Heart right ventricle (tissue), 16 donors: ENCODE measurements around the gene ABHD1. TPM values are rescaled to one million over a fixed set of nuclear protein-coding genes. Genes with fewer than 3 reads are reported as not detected.

ENCODE experiments used
- ATAC-seq, 8 donors: fragments of 200-7000 bp; cut with Tn5 transposase; one replicate each; pipeline ENCODE4 v1.9.1; 2020; ENCODE audit warnings: mild to moderate bottlenecking in 8 of 8, moderate library complexity in 8 of 8, moderate number of reproducible peaks in 1 of 8
- DNase-seq, 2 donors: peaks; one replicate each; pipeline ENCODE4 v3.0.0-alpha.2; 2020
- H3K27ac ChIP-seq, 10 donors: fragments of 200-600 bp; sonication (generic) in 2 of 10; one replicate each; pipeline versions ENCODE4 v1.5.0 to v1.8.0; 2020 to 2022; ENCODE audit warnings: mild to moderate bottlenecking in 3 of 10
- H3K27me3 ChIP-seq, 7 donors: fragments of 200-600 bp; one replicate each; pipeline ENCODE4 v1.8.0; 2021 to 2022; ENCODE audit warnings: mild to moderate bottlenecking in 2 of 7
- H3K36me3 ChIP-seq, 9 donors: fragments of 200-600 bp; sonication (generic) in 1 of 9; one replicate each; pipeline versions ENCODE4 v1.5.0 to v1.8.0; 2020 to 2022; ENCODE audit warnings: mild to moderate bottlenecking in 2 of 9
- H3K4me1 ChIP-seq, 9 donors: fragments of 200-600 bp; sonication (generic) in 1 of 9; one replicate each; pipeline versions ENCODE4 v1.5.0 to v1.8.0; 2020 to 2022; ENCODE audit warnings: mild to moderate bottlenecking in 4 of 9
- H3K4me3 ChIP-seq, 10 donors: fragments of 200-600 bp; sonication (generic) in 2 of 10; one replicate each; pipeline versions ENCODE4 v1.5.0 to v1.8.0; 2020 to 2022; ENCODE audit warnings: mild to moderate bottlenecking in 7 of 10, moderate library complexity in 2 of 10
- H3K9me3 ChIP-seq, 11 donors: fragments of 200-600 bp in 10 of 11; sonication (generic) in 2 of 11; one replicate each; pipeline versions ENCODE4 v1.5.0 to v1.8.0; 2013 to 2022; ENCODE audit warnings: mild to moderate bottlenecking in 2 of 11, control low read depth in 1 of 11, moderate library complexity in 1 of 11
- WGBS, 2 donors: extraction: QIAGEN DNeasy Blood & Tissue Kit; methylation state at CpG; one replicate each; pipeline ENCODE4 v1.1.7; 2013; ENCODE audit warnings: inconsistent platforms in 1 of 2; 5-methylcytosine and 5-hydroxymethylcytosine counted together
- intact Hi-C, 10 donors: fragments of 100-400 bp; cut with DNase I; formaldehyde crosslinking; loops; one replicate each; pipeline versions ENCODE4 v1.11.1 to v1.14.2; 2022
- polyA plus RNA-seq, 2 donors: library from polyadenylated mRNA; stranded (reverse); fragments of 200-250 nt; gene quantifications; one replicate each; pipeline ENCODE4 v1.2.3, GENCODE V29; 2013
- total RNA-seq, 10 donors: library from RNA; stranded (reverse); fragmentation: NEBNext Ultra II Directional in 3 of 10; extraction: Animal tissue kit (Norgen Biotek cat#: 25700) in 3 of 10; gene quantifications; one replicate each; pipeline versions ENCODE4 v1.2.1 to v1.2.4, GENCODE V29; 2021 to 2023
- TF ChIP-seq, protein P1 (sequence below), 9 donors: fragments of 200-600 bp; sonication (generic) in 2 of 9; IDR thresholded peaks; one replicate each; pipeline versions ENCODE4 v1.5.0 to v1.8.0; 2021 to 2022; ENCODE audit warnings: antibody characterized with exemption in 9 of 9, mild to moderate bottlenecking in 5 of 9, moderate library complexity in 1 of 9
- donor health status: Arrhythmogenic right ventricular cardiomyopathy.
- donor health status: ischemic (EF 13 %, LVEDD 7.1; RV severe dilation, severe dysfunction).
- donor health status: healthy with polysubstance abuse.
- donor health status: DM: no; HTN: yes; CAD: no.
- donor health status: DM: no; HTN: no; CAD: no.
- donor health status: ischemic (EF 25% LVEDD 6.9; RV normal size, moderate dysfunction).
- donor health status: ischemic (EF 25% LVEDD 5.7; RV mildly dilated, moderate dysfunction).
- donor health status: healthy.
- donor health status: DM: yes; HTN: yes; CAD: no.
- donor health status: Ischemic cardiomyopathy.
- donor health status: ischemic (EF 35%, LVEDD 5.7; RV mildly dilated, moderate dysfunction).
- donor health status: nonischemic (EF 11% LVEDD 7.7; RV severe dilation, severe dysfunction).
- donor health status: DM: yes; HTN: yes; CAD: no.
- donor health status: PGD.
- donor health status: ischemic (EF 29% LVEDD 5.4; RV normal size, mild dysfunction).
- donor health status: nonischemic (EF 23%, LVEDD 6.1; RV moderate dilation, normal function).

ABHD1 gene
- total and polyA plus RNA-seq, 12 donors, result 0.29 to 12.1 (median 2.5) TPM

DNA sequence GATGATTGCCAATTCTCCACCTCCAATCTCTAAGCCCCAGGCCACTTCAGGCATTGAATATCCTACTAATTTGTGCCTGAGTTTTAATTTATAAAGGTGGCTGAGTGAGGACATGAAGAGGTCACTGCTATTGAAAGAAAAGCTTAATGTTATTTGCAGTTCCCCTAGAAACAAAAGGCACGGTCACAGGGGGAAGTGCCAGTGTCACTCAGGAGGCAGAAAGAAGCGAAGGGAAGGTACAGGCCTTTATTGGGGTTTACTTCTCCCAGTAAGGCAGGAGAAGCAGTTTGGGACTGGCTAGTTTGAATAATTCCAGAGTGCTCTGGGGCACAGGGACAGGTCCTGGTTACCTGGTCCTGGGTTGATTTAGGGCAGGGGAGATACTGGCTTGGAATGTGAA is 1.7 kb upstream of the ABHD1 start:
- DNase-seq, result no peak
- no peak overlapping the region for H3K4me3 ChIP-seq
- H3K27ac ChIP-seq, result no peak overlapping the region
- intact Hi-C loops, result no loop called here
- no peaks in the 10 kb centered on the region for H3K9me3 ChIP-seq
- H3K27me3 ChIP-seq, result peaks cover 3 to 32% (median 27%) of the 10 kb centered on the region in 7 donors
- WGBS, 2 donors, result 78 to 81% methylated on average over 2 of the region's 2 CpGs
- H3K36me3 ChIP-seq, result no peaks in the 10 kb centered on the region
- peaks cover 4 to 30% (median 15%) of the 10 kb centered on the region in 9 donors for H3K4me1 ChIP-seq
- TF ChIP-seq, protein P1, sequence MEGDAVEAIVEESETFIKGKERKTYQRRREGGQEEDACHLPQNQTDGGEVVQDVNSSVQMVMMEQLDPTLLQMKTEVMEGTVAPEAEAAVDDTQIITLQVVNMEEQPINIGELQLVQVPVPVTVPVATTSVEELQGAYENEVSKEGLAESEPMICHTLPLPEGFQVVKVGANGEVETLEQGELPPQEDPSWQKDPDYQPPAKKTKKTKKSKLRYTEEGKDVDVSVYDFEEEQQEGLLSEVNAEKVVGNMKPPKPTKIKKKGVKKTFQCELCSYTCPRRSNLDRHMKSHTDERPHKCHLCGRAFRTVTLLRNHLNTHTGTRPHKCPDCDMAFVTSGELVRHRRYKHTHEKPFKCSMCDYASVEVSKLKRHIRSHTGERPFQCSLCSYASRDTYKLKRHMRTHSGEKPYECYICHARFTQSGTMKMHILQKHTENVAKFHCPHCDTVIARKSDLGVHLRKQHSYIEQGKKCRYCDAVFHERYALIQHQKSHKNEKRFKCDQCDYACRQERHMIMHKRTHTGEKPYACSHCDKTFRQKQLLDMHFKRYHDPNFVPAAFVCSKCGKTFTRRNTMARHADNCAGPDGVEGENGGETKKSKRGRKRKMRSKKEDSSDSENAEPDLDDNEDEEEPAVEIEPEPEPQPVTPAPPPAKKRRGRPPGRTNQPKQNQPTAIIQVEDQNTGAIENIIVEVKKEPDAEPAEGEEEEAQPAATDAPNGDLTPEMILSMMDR (IDR thresholded peaks at IDR 0.05), result no peak
- no peak for ATAC-seq

DNA sequence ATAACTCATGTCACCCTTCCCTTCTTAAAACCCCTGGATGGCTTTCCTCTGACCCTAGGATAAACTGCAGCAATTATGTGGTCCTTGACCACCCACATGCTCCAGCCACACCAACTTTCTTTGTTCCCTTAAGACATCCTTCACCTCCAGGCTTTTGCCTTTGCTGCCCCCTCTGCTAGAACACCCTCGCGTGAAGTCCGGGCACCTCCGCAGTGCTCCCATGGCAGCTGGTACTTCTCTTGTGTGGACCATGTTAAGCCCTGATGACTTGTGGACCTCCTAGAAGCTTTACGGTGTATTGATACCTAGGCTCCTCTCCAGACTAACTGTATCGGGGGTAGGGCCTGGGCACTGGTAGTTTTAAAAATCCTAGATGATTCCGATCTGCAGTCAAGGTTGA is 824 bp upstream of the ABHD1 start:
- Histone ChIP-seq H3K9me3 (no peaks in the 10 kb centered on the region), H3K4me1 (peaks cover 4 to 30% (median 15%) of the 10 kb centered on the region in 9 donors), H3K4me3 (peak overlapping the region in 6 of 10 donors; percentile 68 to 85 (median 70)), H3K27ac (peak overlapping the region in 5 of 10 donors; percentile 65 to 81 (median 73)), H3K27me3 (peaks cover 3 to 23% (median 18%) of the 10 kb centered on the region in 7 donors), H3K36me3 (no peaks in the 10 kb centered on the region)
- TF ChIP-seq, protein P1 (IDR thresholded peaks at IDR 0.05), result no peak
- intact Hi-C loops, result no loop called here
- 90 to 94% methylated on average over 7 of the region's 7 CpGs for WGBS, 2 donors
- no peak for DNase-seq
- no peak for ATAC-seq

DNA sequence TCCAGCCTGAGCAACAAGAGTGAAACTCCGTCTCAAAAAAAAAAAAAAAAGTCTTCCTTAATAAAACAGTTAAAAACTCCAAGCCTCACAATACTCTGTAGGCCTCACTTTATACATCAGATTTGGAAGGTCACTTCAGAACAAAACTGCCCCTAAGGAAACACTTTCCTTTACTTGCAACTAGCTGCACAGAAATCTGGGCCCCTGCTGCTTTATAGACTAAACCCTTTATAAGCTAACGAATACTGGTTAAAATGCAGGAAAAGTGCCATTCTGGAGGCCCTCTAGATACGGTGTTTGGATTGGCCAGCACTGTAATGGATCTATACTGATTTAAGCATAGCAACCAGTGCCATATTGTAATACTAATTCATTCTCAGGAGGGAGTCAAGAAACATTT is 1.5 kb downstream of the ABHD1 start:
- DNase-seq, result no peak
- Histone ChIP-seq H3K4me1 (peaks cover 0 to 20% (median 10%) of the 10 kb centered on the region in 9 donors), H3K36me3 (peaks cover 0 to 12% (median 4%) of the 10 kb centered on the region in 9 donors), H3K4me3 (no peak overlapping the region), H3K9me3 (no peaks in the 10 kb centered on the region), H3K27ac (no peak overlapping the region), H3K27me3 (peaks cover 0 to 1% (median 0%) of the 10 kb centered on the region in 7 donors)
- TF ChIP-seq, protein P1 (IDR thresholded peaks at IDR 0.05), result no peak
- 91 to 97% methylated on average over 3 of the region's 3 CpGs for WGBS, 2 donors
- intact Hi-C loops, result no loop called here
- no peak for ATAC-seq

DNA sequence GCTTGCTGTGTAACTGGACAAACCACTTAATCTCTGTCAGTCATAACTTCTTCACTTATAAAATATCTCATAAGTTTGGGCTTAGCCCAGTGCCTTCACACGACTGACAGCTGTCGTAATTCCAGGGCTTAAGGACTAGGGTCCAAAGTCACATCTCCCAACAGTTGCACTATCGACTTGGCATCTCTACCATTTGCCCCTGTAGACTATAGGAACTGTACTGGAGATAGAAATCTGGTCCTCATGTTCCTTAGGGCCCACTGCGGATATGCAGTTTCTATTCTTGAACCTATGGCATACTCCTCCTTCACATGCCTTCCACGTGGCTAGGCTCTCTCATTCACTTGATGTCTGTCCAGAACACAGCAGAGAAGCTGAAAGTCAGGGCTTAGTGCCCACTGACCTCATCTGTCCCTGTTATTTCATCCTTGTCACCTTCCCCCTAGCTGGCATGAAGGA is 2.7 kb downstream of the ABHD1 start:
- peak overlapping the region in 4 of 10 donors; percentile 9 to 55 (median 12) for H3K27ac ChIP-seq
- no peaks in the 10 kb centered on the region for H3K27me3 ChIP-seq
- peaks cover 0 to 24% (median 16%) of the 10 kb centered on the region in 9 donors for H3K36me3 ChIP-seq
- intact Hi-C loops, result no loop called here
- WGBS, 2 donors, result 32 to 37% methylated on average over 5 of the region's 5 CpGs
- no peak overlapping the region for H3K4me3 ChIP-seq
- ATAC-seq (peak in 7 of 8 donors; percentile 44 to 75 (median 49)), DNase-seq (peak in 1 of 2 donors; percentile 38)
- peaks cover 0 to 20% (median 10%) of the 10 kb centered on the region in 9 donors for H3K4me1 ChIP-seq
- TF ChIP-seq, protein P1 (IDR thresholded peaks at IDR 0.05), result no peak
- H3K9me3 ChIP-seq, result no peaks in the 10 kb centered on the region
